Anterior cingulate cortex (tissue), 58 donors: ENCODE results near the gene PRM3.

Experiments used
- DNase-seq, 58 donors: peaks; one replicate each; lab custom pipeline; 2025; lab: John Stamatoyannopoulos, UW

PRM3 gene

GRCh38 chr16:11262915-11263314 lies 10.5 kb downstream of the PRM3 start:
- DNase-seq: no peak

- no peak for DNase-seq
These were observed 12.8 kb downstream of the PRM3 start for GRCh38 chr16:11260596-11260966.

DNA sequence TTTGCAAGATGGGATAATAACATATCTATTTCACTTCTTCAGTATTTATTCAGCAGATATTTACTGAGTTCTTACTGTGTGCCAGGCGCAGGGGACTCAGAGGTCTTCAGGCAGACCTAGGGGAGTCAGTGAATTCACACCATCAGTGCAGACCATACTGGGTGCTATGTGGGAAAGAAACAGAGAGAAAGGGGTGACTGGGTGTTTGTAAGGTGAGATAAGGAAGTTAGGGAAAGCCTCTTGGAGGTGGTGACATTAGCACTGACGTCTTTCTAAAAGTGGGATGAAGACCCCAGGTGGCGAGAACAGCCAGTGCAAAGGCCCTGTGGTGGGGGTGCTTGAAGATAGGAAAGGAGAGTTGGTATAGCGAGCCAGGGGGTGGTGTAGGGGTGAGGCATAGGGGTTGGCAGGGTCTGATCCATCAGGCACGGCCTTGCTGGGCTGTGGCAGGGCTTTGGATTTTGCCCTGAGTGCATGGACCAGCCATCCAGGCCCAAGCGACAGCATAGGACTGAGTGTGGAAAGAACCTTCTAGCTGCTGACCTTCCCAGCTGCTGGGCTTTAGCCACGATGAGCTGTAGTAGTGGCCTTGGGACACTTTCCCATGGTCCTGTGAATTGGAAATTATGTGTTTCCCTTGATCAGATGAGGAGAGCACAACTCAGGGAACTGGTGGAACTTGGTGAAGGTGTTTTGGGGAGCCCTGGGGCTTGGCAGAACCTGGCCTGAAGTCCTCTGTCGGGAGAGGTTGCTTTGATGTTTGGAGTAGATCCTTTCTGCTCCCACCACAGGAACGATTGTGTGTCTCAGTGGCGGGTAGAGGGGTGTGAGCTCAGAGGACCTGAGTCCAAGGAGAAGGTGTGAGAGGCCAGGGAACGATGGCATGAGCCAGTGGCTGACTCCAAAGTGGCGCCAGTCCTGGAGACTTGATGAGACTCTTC lies 13.5 kb downstream of the PRM3 start:
- no peak for DNase-seq

- peak in 47 of 58 donors; percentile 5 to 90 (median 36) for DNase-seq
These were observed 14.6 kb downstream of the PRM3 start for GRCh38 chr16:11258553-11259492.

DNA sequence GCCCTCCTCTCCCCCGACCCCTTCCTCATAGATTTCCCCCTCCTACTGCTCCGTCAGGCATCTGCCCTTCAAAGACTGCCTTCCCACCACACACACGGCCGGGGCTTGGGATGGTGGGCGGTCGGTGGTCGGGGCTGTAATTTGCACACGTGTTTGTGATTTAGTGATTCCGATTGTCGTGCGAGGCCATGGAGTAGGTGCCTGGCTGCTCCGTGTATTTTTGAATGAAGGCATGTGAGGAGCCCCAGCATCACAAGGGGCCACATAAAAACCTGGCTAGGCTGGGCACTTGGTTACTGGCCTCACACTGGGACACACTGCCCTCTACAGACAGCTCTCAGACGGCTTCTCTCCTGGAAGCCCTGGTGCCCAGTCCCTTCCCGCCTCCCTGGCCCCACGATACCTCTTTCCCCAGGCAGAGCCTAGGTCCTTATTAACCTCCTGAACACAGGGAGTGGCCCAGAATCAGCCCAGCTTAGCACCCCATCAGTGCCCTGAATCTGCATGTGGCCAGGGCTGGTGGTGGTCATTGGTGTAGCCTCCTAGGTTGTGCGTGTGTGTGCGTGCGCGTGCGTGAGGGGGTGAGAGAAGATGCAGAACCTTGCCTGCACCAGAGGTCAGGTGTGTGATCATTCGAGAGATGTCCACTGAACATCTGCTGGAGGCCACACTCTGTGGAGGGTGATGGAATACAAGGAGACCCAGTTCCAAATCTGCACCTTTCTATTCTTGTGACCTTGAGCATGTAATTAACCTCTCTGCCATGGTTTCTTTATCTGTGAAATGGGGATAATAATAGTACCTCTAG lies 16.1 kb downstream of the PRM3 start:
- DNase-seq: peak in 53 of 58 donors; percentile 6 to 80 (median 47)

DNA sequence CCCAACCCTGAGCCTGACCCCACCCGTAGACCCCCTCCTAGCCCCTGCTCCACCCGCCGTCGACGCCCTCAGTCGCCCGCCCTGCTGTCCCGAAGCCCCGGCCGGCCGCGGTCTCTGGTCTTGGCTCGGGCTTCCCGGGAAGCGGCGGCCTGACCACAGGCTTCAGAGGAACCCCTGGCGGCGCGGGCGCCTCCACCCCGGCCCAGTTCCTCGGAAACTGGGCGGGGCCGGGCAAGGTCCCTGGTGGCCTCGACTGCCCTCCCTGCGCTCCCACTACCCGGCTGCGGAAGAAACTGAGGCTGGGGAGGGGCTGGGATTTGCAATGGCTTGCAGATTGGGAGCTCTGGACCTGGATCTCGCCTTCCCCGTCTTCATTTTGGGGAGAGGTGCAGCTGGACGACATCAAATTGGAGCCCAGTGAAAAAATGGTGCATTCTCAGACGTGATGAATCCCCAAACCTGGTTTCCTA lies 16.7 kb downstream of the PRM3 start:
- DNase-seq: peak in 14 of 58 donors; percentile 16 to 54 (median 37)

GRCh38 chr16:11255737-11256660 lies 17.4 kb downstream of the PRM3 start, which contains the start of gene SOCS1:
Gene SOCS1, minus strand, starts transcription at chr16:11256204. Its CDS starts 726 bp downstream, at chr16:11255478.
- peak in 56 of 58 donors; percentile 15 to 82 (median 70) for DNase-seq

- DNase-seq: peak in 7 of 58 donors; percentile 14 to 54 (median 24)
These were observed 18.3 kb downstream of the PRM3 start for GRCh38 chr16:11254913-11255736.

- DNase-seq: no peak
These were observed 19.2 kb downstream of the PRM3 start for GRCh38 chr16:11253995-11254912.

GRCh38 chr16:11253009-11253994 lies 20.1 kb downstream of the PRM3 start:
- DNase-seq: no peak

GRCh38 chr16:11252482-11252931 lies 20.9 kb downstream of the PRM3 start:
- no peak for DNase-seq

DNA sequence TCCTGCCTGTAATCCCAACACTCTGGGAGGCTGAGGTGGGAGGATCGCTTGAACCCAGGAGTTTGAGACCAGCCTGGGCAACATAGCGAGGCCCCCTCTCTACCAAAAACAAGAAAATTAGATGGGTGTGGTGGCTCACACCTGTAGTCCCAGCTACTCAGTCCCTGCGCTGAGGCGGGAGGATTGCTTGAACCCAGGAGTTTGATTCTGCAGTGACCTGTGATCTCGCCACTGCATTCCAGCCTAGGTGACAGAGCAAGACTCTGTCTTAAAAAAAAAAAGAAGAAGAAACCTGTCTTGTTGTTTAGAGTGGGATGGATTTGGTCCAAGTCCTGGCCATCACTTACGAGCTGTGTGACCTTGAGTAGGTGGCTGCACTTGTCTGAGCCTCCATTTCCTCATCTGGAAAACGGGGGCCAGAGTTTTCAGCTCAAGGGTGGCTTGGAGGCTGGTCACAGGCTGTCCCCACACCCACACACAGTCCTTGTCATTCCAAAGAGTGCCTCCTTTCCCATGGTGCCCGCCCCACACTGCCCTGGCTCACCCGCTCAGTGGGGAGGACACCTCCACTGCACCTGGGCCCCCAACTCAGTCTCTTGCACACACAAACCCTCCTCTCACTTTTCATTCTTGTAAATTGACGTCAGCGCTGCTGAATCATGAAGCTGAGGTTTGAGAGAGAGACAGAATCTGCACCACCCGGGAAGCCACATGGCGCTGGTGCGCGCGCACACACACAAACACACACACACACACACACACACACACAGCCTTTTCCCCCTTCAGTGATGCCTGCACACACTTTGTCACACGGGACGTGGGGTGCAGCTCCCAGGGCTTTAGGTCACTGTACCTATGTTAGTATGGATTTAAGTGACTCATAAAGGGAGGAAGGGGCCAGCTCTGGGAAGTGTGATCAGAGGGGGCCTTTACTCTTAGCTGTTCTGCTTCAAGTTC lies 21.6 kb downstream of the PRM3 start:
- DNase-seq: peak in 1 of 58 donors; percentile 13

DNA sequence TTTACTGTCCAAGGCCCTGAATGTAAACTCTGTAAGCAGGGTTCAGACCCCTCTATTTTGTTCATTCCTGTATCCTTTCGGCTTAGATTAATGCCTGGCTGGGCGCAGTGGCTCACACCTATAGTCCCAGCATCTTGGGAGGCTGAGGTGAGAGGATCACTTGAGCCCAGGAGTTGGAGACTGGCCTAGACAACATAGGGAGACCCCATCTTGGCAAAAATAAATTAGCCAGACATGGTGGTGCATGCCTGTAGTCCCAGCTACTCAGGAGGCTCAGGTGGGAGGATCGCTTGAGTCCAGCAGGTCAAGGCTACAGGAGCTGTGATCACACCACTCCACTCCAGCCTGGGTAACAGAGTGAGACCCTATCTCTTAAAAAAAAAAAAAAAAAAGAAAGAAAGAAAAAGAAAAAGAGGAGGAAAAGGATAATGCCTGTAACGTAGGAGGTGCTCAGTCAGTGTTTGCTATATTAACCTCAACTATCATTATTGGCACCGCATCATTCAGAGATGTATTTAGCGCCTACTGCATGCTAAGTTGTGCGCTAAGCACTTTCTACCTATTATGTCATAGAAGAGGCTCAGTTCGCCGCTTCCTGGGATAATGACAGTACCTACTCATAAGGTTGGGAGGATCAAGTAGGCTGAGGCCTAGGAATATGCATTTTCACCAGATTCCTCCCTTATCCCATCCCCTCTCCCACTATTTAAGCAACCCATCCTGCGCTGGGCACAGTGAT lies 22.5 kb downstream of the PRM3 start:
- no peak for DNase-seq
